GM12878 (cell line): Measurements from ENCODE around the gene CAMK2N2. TPM values are rescaled to one million over a fixed set of nuclear protein-coding genes. Genes with fewer than 3 reads are reported as not detected.

Source experiments
- ATAC-seq: fragments of 200-7000 bp; cut with Tn5 transposase; 3 replicates; pipeline ENCODE4 v1.9.1; 2020; ENCODE audit warnings: mild to moderate bottlenecking, moderate library complexity
- BruUV-seq: library from RNA; stranded (reverse); fragments of 400-500 nt; replicated peaks from 2 replicates; lab custom pipeline; 2021; lab: Mats Ljungman, UMichigan
- CTCF ChIA-PET: fragments of 300-600 bp; sonication (Branson Sonifier 250); formaldehyde crosslinking; extraction: SDS; loops from one replicate; lab custom pipeline; 2021; ENCODE audit warnings: inconsistent platforms; lab: Yijun Ruan, JAX
- POLR2A ChIA-PET: fragments of 350-600 bp; formaldehyde crosslinking; extraction: SDS; loops from one replicate; lab custom pipeline; 2021; ENCODE audit warnings: inconsistent platforms; lab: Charles Lee
- RAD21 ChIA-PET: fragments of 300-600 bp; sonication (Branson Sonifier 250); formaldehyde crosslinking; loops from one replicate; lab custom pipeline; 2023; ENCODE audit warnings: antibody characterized with exemption; ENCODE audit not compliant: unreplicated experiment; lab: Charles Lee
- SMC1A ChIA-PET: fragments of 300-600 bp; sonication (Branson Sonifier 250); formaldehyde crosslinking; loops from one replicate; lab custom pipeline; 2023; ENCODE audit not compliant: unreplicated experiment, uncharacterized antibody; lab: Charles Lee
- DNase-seq: peaks from one replicate; pipeline ENCODE4 v3.0.0-alpha.2; 2011; ENCODE audit warnings: low read depth, low spot score
- FAIRE-seq: peaks from 3 replicates; lab custom pipeline; 2011; peaks lifted over from hg19 to GRCh38; lab: Jason Lieb, UNC
- H2AFZ ChIP-seq: 2 replicates; pipeline ENCODE4 v1.6.0; 2011; ENCODE audit warnings: low read depth, low read length, control low read depth; ENCODE audit not compliant: control insufficient read depth
- H3K27ac ChIP-seq: 2 replicates; pipeline ENCODE4 v1.5.1; 2011; ENCODE audit warnings: control low read depth; ENCODE audit not compliant: control insufficient read depth, insufficient read depth
- H3K27me3 ChIP-seq, 2 experiments: replicated peaks in 1 of 2; 2 replicates each; pipeline versions ENCODE4 v1.6.0 to v1.6.1; 2011; ENCODE audit warnings: low read length in 1 of 2; ENCODE audit not compliant: control insufficient read depth in 2 of 2, insufficient read depth in 2 of 2
- H3K36me3 ChIP-seq, 2 experiments: 2 replicates each; pipeline ENCODE4 v1.5.1; 2011; ENCODE audit warnings: low read length in 1 of 2; ENCODE audit not compliant: control insufficient read depth in 2 of 2, insufficient read depth in 2 of 2
- H3K4me1 ChIP-seq: 2 replicates; pipeline ENCODE4 v1.6.1; 2011; ENCODE audit warnings: mild to moderate bottlenecking, low read length, moderate library complexity, mixed read lengths; ENCODE audit not compliant: control insufficient read depth, insufficient read depth
- H3K4me2 ChIP-seq: 2 replicates; pipeline ENCODE4 v1.6.0; 2011; ENCODE audit warnings: control low read depth; ENCODE audit not compliant: control insufficient read depth, insufficient read depth
- H3K4me3 ChIP-seq: fragments of 200-600 bp; sonication (generic); 2 replicates; pipeline ENCODE4 v1.5.1; 2016
- H3K79me2 ChIP-seq: 2 replicates; pipeline ENCODE4 v1.6.0; 2011; ENCODE audit warnings: low read length; ENCODE audit not compliant: control insufficient read depth, insufficient read depth
- H3K9ac ChIP-seq: 2 replicates; pipeline ENCODE4 v1.8.0; 2011; ENCODE audit warnings: low read length, control low read depth, mixed read lengths; ENCODE audit not compliant: control insufficient read depth, insufficient read depth
- H3K9me3 ChIP-seq: replicated peaks from 3 replicates; pipeline ENCODE4 v1.5.1; 2011; ENCODE audit warnings: mild to moderate bottlenecking, low read length; ENCODE audit not compliant: control insufficient read depth, insufficient read depth
- H4K20me1 ChIP-seq: 2 replicates; pipeline ENCODE4 v1.6.0; 2011; ENCODE audit not compliant: control insufficient read depth, insufficient read depth
- BCL11A ChIP-seq: IDR thresholded peaks from 2 replicates; pipeline ENCODE4 v1.6.1; 2011; ENCODE audit warnings: low read depth, low read length
- EGR1 ChIP-seq, 2 experiments: IDR thresholded peaks; 1 replicate in 1 of 2; 2 replicates in 1 of 2; pipeline ENCODE4 v1.6.1; 2011 to 2012; ENCODE audit warnings: low read depth in 2 of 2, low read length in 2 of 2, borderline replicate concordance in 1 of 2, mild to moderate bottlenecking in 1 of 2, moderate library complexity in 1 of 2
- ETV6 ChIP-seq, 2 experiments: fragments of 450-650 bp in 1 of 2; IDR thresholded peaks in 1 of 2; conservative IDR thresholded peaks in 1 of 2; 2 replicates each; pipeline ENCODE4 v1.6.1; 2014; ENCODE audit warnings: antibody characterized with exemption in 1 of 2, borderline replicate concordance in 1 of 2, low read depth in 1 of 2, mild to moderate bottlenecking in 1 of 2, moderate library complexity in 1 of 2
- IKZF1 ChIP-seq: fragments of 450-650 bp; conservative IDR thresholded peaks from 2 replicates; pipeline ENCODE4 v1.6.1; 2017; ENCODE audit warnings: antibody characterized with exemption, mild to moderate bottlenecking
- MYC ChIP-seq: IDR thresholded peaks from 2 replicates; pipeline ENCODE4 v1.6.1; 2011; ENCODE audit warnings: mild to moderate bottlenecking, low read length, moderate library complexity, inconsistent platforms; ENCODE audit not compliant: insufficient read depth, insufficient replicate concordance, insufficient read length, severe bottlenecking
- POLR2AphosphoS2 ChIP-seq: IDR thresholded peaks from 2 replicates; pipeline ENCODE4 v1.6.1; 2011; ENCODE audit warnings: low read depth, mild to moderate bottlenecking, low read length, improper control_type of control experiment, moderate library complexity
- RB1 ChIP-seq: fragments of 450-650 bp; formaldehyde crosslinking; IDR thresholded peaks from 2 replicates; pipeline ENCODE4 v1.6.1; 2017; ENCODE audit warnings: mild to moderate bottlenecking, borderline replicate concordance
- SUPT20H ChIP-seq: IDR thresholded peaks from 2 replicates; pipeline ENCODE4 v1.6.1; 2011; ENCODE audit warnings: low read depth, mild to moderate bottlenecking, low read length, moderate library complexity, borderline replicate concordance; ENCODE audit not compliant: control insufficient read depth
- WGBS: methylation state at CpG from one replicate; pipeline ENCODE4 v1.1.6; 2016; ENCODE audit warnings: low lambda C conversion rate; ENCODE audit not compliant: insufficient replicate concordance, insufficient coverage; ENCODE audit errors: missing lambda C conversion rate; 5-methylcytosine and 5-hydroxymethylcytosine counted together
- in situ Hi-C: fragments of 300-500 bp; cut with MboI; formaldehyde crosslinking; loops from 9 replicates; pipeline ENCODE4 v1.14.3; 2018; ENCODE audit warnings: mixed read lengths
- intact Hi-C: fragments of 100-400 bp; cut with micrococcal nuclease; formaldehyde crosslinking; loops from one replicate; pipeline ENCODE4 v1.14.2; 2022; ENCODE audit not compliant: unreplicated experiment
- polyA plus RNA-seq, 11 experiments: library from polyadenylated mRNA; depleted of rRNA in 4 of 11; unstranded in 6 of 11; stranded (reverse) in 5 of 11; fragments of >200 nt; fragmentation: Nextera tagmentation in 4 of 11; fragmentation: Illumina TruSeq in 1 of 11; extraction: Ambion mirVana in 4 of 11; extraction: Trizol in 1 of 11; gene quantifications; 1 replicate in 1 of 11; 2 replicates in 10 of 11; pipeline versions ENCODE4 v1.2.1 to v1.2.3, GENCODE V29; 2011 to 2016; ENCODE audit warnings: inconsistent platforms in 2 of 11, missing spikeins in 2 of 11, low read depth in 1 of 11
- total RNA-seq, 4 experiments: library from RNA; depleted of rRNA in 3 of 4; stranded (reverse); fragments of >200 nt in 3 of 4; fragmentation: Illumina TruSeq in 1 of 4; extraction: Trizol in 1 of 4; gene quantifications; 2 replicates each; pipeline versions ENCODE4 v1.2.1 to v1.2.3, GENCODE V29; 2013 to 2021
- TF ChIP-seq, protein P1 (sequence below): fragments of 450-650 bp; formaldehyde crosslinking; IDR thresholded peaks from 2 replicates; pipeline ENCODE4 v1.4.0; 2022; ENCODE audit warnings: mild to moderate bottlenecking, moderate library complexity
- TF ChIP-seq, protein P2 (sequence below): IDR thresholded peaks from 2 replicates; pipeline ENCODE4 v1.6.1; 2012; ENCODE audit warnings: improper control_type of control experiment, low read depth, low read length; ENCODE audit not compliant: insufficient replicate concordance

CAMK2N2 gene
- total and polyA plus RNA-seq, 10 of the 15 experiments (the other 5 are each of a cell fraction or from before 2014, with no cell fraction given) = 0.06 to 1.4 (median 0.45) TPM; not detected in 1

DNA sequence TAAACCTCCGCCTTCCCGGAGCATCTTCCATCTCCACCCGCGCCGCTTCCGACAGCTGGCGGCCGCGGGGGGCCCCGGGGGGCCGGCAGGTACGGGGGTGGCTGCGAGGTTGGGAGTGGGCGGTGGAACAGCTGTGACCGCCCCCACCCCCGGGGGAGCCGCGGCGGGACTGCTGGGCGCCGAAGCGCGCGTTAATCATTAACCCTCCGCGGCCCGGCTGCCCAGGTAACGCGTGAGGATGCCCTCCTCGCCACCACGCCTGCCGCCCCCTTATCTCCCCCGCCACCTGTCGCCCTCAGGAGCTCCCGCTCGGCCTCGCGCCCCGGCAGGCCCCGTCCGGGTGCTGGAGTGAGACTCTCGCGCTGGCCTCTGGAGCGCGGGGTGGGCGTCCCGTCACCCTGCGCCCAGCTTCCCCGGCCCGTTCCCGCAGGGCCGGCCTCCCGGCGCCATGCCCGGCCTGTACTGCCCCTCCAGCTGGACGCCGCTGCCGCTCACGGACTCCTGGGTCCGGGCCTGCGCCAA is 31.2 kb downstream of the CAMK2N2 start (continued):
- TF ChIP-seq, protein P1, sequence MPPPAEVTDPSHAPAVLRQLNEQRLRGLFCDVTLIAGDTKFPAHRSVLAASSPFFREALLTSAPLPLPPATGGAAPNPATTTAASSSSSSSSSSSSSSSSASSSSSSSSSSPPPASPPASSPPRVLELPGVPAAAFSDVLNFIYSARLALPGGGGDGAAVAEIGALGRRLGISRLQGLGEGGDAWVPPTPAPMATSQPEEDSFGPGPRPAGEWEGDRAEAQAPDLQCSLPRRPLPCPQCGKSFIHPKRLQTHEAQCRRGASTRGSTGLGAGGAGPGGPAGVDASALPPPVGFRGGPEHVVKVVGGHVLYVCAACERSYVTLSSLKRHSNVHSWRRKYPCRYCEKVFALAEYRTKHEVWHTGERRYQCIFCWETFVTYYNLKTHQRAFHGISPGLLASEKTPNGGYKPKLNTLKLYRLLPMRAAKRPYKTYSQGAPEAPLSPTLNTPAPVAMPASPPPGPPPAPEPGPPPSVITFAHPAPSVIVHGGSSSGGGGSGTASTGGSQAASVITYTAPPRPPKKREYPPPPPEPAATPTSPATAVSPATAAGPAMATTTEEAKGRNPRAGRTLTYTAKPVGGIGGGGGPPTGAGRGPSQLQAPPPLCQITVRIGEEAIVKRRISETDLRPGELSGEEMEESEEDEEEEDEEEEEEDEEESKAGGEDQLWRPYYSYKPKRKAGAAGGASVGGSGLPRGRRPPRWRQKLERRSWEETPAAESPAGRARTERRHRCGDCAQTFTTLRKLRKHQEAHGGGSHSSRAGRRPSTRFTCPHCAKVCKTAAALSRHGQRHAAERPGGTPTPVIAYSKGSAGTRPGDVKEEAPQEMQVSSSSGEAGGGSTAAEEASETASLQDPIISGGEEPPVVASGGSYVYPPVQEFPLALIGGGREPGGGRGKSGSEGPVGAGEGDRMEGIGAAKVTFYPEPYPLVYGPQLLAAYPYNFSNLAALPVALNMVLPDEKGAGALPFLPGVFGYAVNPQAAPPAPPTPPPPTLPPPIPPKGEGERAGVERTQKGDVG (CRISPR knock-in tag) = no peak

DNA sequence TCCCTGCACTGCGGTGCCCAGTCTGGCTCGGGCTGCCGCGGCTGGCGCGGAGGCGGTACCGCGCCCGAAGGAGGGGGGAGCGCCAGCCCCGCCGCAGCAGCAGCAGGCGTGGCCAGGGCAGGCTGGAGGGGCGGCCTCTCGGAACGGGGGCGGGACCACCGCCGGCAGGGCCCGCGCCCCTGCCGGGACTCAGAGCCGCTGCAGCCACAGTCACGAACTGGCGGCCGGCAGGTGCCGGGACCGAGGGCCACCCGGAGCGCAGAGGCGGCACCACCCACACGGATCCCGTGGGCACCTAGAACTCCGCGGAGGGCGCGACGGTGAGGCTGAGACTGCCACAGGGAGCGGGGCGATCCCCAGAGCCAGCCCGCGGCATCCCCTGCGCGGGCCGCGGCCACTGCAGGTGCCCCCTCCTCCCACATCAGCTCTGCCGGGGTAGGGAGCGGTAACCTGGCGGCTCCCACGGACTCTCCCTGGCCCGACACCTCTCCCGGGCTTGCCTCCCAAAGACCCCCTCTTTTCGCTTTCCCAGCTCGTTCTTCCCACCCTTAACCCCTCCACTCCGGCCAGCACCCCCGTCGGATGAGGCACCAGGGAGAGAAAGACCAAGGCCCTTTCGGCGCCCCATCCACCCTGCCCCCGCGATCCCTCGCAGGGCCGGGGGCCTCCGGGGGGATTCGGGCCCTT is 31.8 kb downstream of the CAMK2N2 start, which contains the start of gene VWA5B2:
VWA5B2 (plus strand) TSS at position 192 of the 687 bp plus-strand sequence. CDS start 944 bp downstream, outside the sequence.
- DNase-seq (no peak), ATAC-seq (peak; percentile 96), FAIRE-seq (no peak)
- BruUV-seq = no TSS peak
- H3K27me3 ChIP-seq = peaks cover 16 to 18% of the 10 kb centered on the region in 2 experiments
- peak within 1 kb of the TSS; percentile 77; the same call in 1 of the 2 replicates for H3K4me2 ChIP-seq
- CTCF ChIA-PET = interaction anchor here (4.4 kb wide), 1 partner anchor 23 kb away, joined by 69 read pairs; the partner anchor contains the start of gene EEF1AKMT4
- POLR2A ChIA-PET = no interaction called here
- no peak within 1 kb of the TSS for H3K27ac ChIP-seq
- peak within 1 kb of the TSS; percentile 51 for H2AFZ ChIP-seq
- intact Hi-C loops = no loop called here
- WGBS = 2% methylated on average over 44 of the region's 66 CpGs
- SMC1A ChIA-PET = interaction anchor here (0.8 kb wide), 1 partner anchor 20 kb away, joined by 3 read pairs; the partner anchor contains the start of gene EEF1AKMT4
- RAD21 ChIA-PET = interaction anchor here (1.0 to 1.1 kb wide), 2 partner anchors 11 to 334 kb away, joined by 4 read pairs; no protein-coding TSS in a partner anchor
- H3K9me3 ChIP-seq = no peaks in the 10 kb centered on the region
- H3K36me3 ChIP-seq = no peaks in the 10 kb centered on the region
- no peaks in the 10 kb centered on the region for H3K79me2 ChIP-seq
- H3K9ac ChIP-seq = no peak within 1 kb of the TSS
- peak within 1 kb of the TSS; percentile 29; the same call in 1 of the 2 replicates for H3K4me3 ChIP-seq
- H3K4me1 ChIP-seq = no peaks in the 10 kb centered on the region
- in situ Hi-C loops = no loop called here
- no peaks in the 10 kb centered on the region for H4K20me1 ChIP-seq
- TF ChIP-seq RB1 (0 out of 2 replicates have a peak, but pooled peaks have one; percentile 33), SUPT20H (no peak), POLR2AphosphoS2 (no peak), BCL11A (no peak), MYC (no peak), ETV6 (conservative IDR thresholded peaks at IDR 0.05 in 1 of 2, IDR thresholded peaks at IDR 0.05 in 1 of 2; ENCODE audit: borderline replicate concordance in 1 of 2, low read depth in 1 of 2) (no peak), IKZF1 (0 out of 2 replicates have a peak, but pooled peaks have one; percentile 34), EGR1 (IDR thresholded peaks at IDR 0.05; ENCODE audit: borderline replicate concordance in 1 of 2, low read depth in 2 of 2, low read length in 2 of 2) (peak in 1 of 2 experiments; percentile 55; a peak in 2 of 3 replicates)
- TF ChIP-seq, protein P2, sequence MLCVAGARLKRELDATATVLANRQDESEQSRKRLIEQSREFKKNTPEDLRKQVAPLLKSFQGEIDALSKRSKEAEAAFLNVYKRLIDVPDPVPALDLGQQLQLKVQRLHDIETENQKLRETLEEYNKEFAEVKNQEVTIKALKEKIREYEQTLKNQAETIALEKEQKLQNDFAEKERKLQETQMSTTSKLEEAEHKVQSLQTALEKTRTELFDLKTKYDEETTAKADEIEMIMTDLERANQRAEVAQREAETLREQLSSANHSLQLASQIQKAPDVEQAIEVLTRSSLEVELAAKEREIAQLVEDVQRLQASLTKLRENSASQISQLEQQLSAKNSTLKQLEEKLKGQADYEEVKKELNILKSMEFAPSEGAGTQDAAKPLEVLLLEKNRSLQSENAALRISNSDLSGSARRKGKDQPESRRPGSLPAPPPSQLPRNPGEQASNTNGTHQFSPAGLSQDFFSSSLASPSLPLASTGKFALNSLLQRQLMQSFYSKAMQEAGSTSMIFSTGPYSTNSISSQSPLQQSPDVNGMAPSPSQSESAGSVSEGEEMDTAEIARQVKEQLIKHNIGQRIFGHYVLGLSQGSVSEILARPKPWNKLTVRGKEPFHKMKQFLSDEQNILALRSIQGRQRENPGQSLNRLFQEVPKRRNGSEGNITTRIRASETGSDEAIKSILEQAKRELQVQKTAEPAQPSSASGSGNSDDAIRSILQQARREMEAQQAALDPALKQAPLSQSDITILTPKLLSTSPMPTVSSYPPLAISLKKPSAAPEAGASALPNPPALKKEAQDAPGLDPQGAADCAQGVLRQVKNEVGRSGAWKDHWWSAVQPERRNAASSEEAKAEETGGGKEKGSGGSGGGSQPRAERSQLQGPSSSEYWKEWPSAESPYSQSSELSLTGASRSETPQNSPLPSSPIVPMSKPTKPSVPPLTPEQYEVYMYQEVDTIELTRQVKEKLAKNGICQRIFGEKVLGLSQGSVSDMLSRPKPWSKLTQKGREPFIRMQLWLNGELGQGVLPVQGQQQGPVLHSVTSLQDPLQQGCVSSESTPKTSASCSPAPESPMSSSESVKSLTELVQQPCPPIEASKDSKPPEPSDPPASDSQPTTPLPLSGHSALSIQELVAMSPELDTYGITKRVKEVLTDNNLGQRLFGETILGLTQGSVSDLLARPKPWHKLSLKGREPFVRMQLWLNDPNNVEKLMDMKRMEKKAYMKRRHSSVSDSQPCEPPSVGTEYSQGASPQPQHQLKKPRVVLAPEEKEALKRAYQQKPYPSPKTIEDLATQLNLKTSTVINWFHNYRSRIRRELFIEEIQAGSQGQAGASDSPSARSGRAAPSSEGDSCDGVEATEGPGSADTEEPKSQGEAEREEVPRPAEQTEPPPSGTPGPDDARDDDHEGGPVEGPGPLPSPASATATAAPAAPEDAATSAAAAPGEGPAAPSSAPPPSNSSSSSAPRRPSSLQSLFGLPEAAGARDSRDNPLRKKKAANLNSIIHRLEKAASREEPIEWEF = no peak
